MCF 10A (cell line): ENCODE results near the gene KCTD16. TPM values are rescaled to one million over a fixed set of nuclear protein-coding genes. Genes with fewer than 3 reads are reported as not detected.
A peak's percentile ranks its signal among the peaks of the same experiment; 100 is the strongest.

Experiments used
- BruUV-seq: library from RNA; stranded (reverse); fragments of 400-500 nt; replicated peaks from 2 replicates; lab custom pipeline; 2021; lab: Mats Ljungman, UMichigan
- CTCF ChIA-PET: fragments of 300-600 bp; sonication (Branson Sonifier 250); formaldehyde crosslinking; extraction: SDS; loops from one replicate; lab custom pipeline; 2021; ENCODE audit warnings: antibody characterized with exemption, inconsistent platforms; lab: Yijun Ruan, JAX
- POLR2A ChIA-PET: fragments of 300-600, 350-650 bp; sonication (Branson Sonifier 250); formaldehyde crosslinking; extraction: SDS; loops from one replicate; lab custom pipeline; 2020; ENCODE audit warnings: antibody characterized with exemption, inconsistent platforms; lab: Yijun Ruan, JAX
- DNase-seq: peaks from one replicate; pipeline ENCODE4 v3.0.0-alpha.2; 2018; ENCODE audit not compliant: unreplicated experiment
- H3K27ac Mint-ChIP-seq: one replicate; pipeline ENCODE4 v1.8.0; 2022; ENCODE audit warnings: mild to moderate bottlenecking, low read depth, mixed read lengths; ENCODE audit not compliant: unreplicated experiment
- H3K27me3 Mint-ChIP-seq: one replicate; pipeline ENCODE4 v1.8.0; 2022; ENCODE audit warnings: mixed read lengths; ENCODE audit not compliant: insufficient read depth, unreplicated experiment
- H3K36me3 Mint-ChIP-seq: one replicate; pipeline ENCODE4 v1.8.0; 2022; ENCODE audit warnings: mild to moderate bottlenecking, moderate library complexity, mixed read lengths; ENCODE audit not compliant: insufficient read depth, unreplicated experiment
- H3K4me1 Mint-ChIP-seq: one replicate; pipeline ENCODE4 v1.8.0; 2022; ENCODE audit warnings: mixed read lengths; ENCODE audit not compliant: insufficient read depth, unreplicated experiment
- H3K4me3 Mint-ChIP-seq: one replicate; pipeline ENCODE4 v1.8.0; 2022; ENCODE audit warnings: mild to moderate bottlenecking, moderate library complexity, mixed read lengths; ENCODE audit not compliant: unreplicated experiment
- H3K9me3 Mint-ChIP-seq: one replicate; pipeline ENCODE4 v1.8.0; 2022; ENCODE audit warnings: mixed read lengths; ENCODE audit not compliant: unreplicated experiment
- intact Hi-C: fragments of 100-400 bp; cut with micrococcal nuclease; formaldehyde crosslinking; loops from 2 replicates; pipeline ENCODE4 v1.14.1; 2022
- total RNA-seq: library from RNA; stranded (reverse); gene quantifications from 2 replicates; pipeline ENCODE4 v1.2.3, GENCODE V29; 2022
- TF ChIP-seq, protein P1 (sequence below): fragments of 200-600 bp; IDR thresholded peaks from one replicate; pipeline ENCODE4 v1.8.0; 2022; ENCODE audit warnings: antibody characterized with exemption, mild to moderate bottlenecking; ENCODE audit not compliant: unreplicated experiment

Gene KCTD16
- total RNA-seq, 1 experiment from 2014 or later: 0.16 TPM

DNA sequence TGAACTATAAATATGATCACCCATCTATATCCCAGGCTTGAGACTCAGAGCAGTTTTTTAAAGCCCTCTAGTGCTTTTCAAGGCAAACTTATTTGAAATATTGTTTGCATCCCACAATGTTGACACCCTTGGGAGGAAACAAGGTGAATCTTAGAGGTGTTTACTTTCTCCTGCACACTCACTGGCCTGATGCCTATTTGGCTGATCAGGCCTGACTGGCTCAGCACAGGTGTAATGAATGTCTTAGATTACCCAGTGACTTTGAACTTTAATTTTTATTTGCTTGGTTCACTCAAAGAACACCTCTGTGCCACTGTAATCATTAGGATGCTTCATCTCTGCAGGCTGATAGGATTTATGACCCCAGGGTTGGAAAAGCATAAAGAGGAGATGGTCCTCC is 158.3 kb downstream of the KCTD16 start:
- Mint-ChIP-seq H3K4me1 (peaks cover 7% of the 10 kb centered on the region), H3K27me3 (no peaks in the 10 kb centered on the region), H3K4me3 (no peak overlapping the region), H3K9me3 (no peaks in the 10 kb centered on the region), H3K27ac (no peak overlapping the region), H3K36me3 (no peaks in the 10 kb centered on the region)
- DNase-seq: no peak
- CTCF ChIA-PET: interaction anchor here (0.7 kb wide), 1 partner anchor 25 kb away, joined by 4 read pairs; no protein-coding TSS in a partner anchor
- TF ChIP-seq, protein P1, sequence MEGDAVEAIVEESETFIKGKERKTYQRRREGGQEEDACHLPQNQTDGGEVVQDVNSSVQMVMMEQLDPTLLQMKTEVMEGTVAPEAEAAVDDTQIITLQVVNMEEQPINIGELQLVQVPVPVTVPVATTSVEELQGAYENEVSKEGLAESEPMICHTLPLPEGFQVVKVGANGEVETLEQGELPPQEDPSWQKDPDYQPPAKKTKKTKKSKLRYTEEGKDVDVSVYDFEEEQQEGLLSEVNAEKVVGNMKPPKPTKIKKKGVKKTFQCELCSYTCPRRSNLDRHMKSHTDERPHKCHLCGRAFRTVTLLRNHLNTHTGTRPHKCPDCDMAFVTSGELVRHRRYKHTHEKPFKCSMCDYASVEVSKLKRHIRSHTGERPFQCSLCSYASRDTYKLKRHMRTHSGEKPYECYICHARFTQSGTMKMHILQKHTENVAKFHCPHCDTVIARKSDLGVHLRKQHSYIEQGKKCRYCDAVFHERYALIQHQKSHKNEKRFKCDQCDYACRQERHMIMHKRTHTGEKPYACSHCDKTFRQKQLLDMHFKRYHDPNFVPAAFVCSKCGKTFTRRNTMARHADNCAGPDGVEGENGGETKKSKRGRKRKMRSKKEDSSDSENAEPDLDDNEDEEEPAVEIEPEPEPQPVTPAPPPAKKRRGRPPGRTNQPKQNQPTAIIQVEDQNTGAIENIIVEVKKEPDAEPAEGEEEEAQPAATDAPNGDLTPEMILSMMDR: no peak
- intact Hi-C loops: no loop called here
- POLR2A ChIA-PET: no interaction called here
- no TSS peak for BruUV-seq

GRCh38 chr5:144329681-144330080 is 159.0 kb downstream of the KCTD16 start:
- Mint-ChIP-seq H3K9me3 (no peaks in the 10 kb centered on the region), H3K4me3 (no peak overlapping the region), H3K27ac (no peak overlapping the region), H3K27me3 (no peaks in the 10 kb centered on the region), H3K4me1 (peaks cover 7% of the 10 kb centered on the region), H3K36me3 (no peaks in the 10 kb centered on the region)
- TF ChIP-seq, protein P1: no peak
- no peak for DNase-seq
- BruUV-seq: no TSS peak
- ChIA-PET POLR2A (interaction anchor here (1.1 kb wide), 1 partner anchor 10 kb away, joined by 3 read pairs; no protein-coding TSS in a partner anchor), CTCF (interaction anchor here (0.6 kb wide), 1 partner anchor 21 kb away, joined by 3 read pairs; no protein-coding TSS in a partner anchor)
- intact Hi-C loops: no loop called here

DNA sequence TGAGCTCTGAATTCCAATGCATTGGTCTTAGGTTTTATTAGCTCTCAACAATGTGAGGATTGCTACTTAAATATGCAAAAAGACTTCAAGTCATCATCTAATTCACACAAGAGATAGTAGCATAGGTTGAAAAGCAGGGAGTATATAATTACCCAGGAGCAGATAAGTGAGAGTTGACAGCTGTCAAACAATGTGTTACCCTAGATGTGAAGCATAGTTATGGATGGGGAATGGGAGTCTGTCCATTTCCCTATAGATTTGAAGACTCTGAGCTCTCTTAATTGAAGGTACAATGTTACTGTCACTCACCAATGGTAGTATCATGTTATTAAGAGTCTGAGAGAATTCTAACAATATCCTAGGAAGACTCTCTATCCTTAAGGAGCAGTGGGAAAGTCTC is 160.7 kb downstream of the KCTD16 start:
- no peaks in the 10 kb centered on the region for H3K9me3 Mint-ChIP-seq
- CTCF ChIA-PET: interaction anchor here (0.7 to 4.4 kb wide), 6 partner anchors 13 to 906 kb away, joined by 3 to 21 read pairs (median 3); no protein-coding TSS in a partner anchor

DNA sequence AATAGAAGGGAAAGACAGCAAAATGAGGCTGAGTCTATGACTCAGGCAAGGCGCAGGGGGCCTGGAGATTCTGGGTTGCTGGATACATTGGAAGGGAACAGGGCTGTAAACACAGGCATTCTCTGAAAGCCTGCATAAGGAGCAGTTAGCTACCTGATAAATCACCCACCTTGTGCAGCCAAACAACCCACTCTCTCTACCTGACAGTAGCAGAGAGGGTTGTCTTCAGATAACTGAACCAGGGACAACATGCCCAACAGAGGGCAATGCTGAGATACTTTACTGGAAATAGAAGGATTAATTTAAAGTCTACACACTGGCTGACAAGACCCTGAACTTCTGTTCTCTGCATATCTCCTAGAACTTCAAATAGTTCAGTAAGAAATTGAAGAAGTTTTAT is 161.6 kb downstream of the KCTD16 start:
- no peak overlapping the region for H3K4me3 Mint-ChIP-seq
- TF ChIP-seq, protein P1: peak; percentile 16
- H3K9me3 Mint-ChIP-seq: no peaks in the 10 kb centered on the region
- intact Hi-C loops: no loop called here
- no peaks in the 10 kb centered on the region for H3K27me3 Mint-ChIP-seq
- BruUV-seq: no TSS peak
- POLR2A ChIA-PET: interaction anchor here (1.4 kb wide), 1 partner anchor 7 kb away, joined by 8 read pairs; no protein-coding TSS in a partner anchor
- no peaks in the 10 kb centered on the region for H3K36me3 Mint-ChIP-seq
- peak; percentile 16 for DNase-seq
- CTCF ChIA-PET: interaction anchor here (1.2 to 4.4 kb wide), 2 partner anchors 26 to 128 kb away, joined by 3 to 21 read pairs; no protein-coding TSS in a partner anchor
- peak overlapping the region; percentile 96 for H3K27ac Mint-ChIP-seq
- peaks cover 11% of the 10 kb centered on the region for H3K4me1 Mint-ChIP-seq

More for the DNA sequence above, 160.7 kb downstream of the KCTD16 start:
- DNase-seq: no peak
- intact Hi-C loops: no loop called here
- Mint-ChIP-seq H3K27ac (no peak overlapping the region), H3K36me3 (no peaks in the 10 kb centered on the region), H3K4me1 (peaks cover 8% of the 10 kb centered on the region), H3K4me3 (no peak overlapping the region), H3K27me3 (no peaks in the 10 kb centered on the region)
- no TSS peak for BruUV-seq
- TF ChIP-seq, protein P1: no peak
- POLR2A ChIA-PET: no interaction called here
